ENCODE data around the gene COX15. TPM values are rescaled to one million over a fixed set of nuclear protein-coding genes. Genes with fewer than 3 reads are reported as not detected.

COX15 gene
- total and polyA plus RNA-seq, 2 of the 8 experiments (the other 6 are each of a cell fraction or from before 2014, with no cell fraction given): 17.5 to 36.6 TPM

DNA sequence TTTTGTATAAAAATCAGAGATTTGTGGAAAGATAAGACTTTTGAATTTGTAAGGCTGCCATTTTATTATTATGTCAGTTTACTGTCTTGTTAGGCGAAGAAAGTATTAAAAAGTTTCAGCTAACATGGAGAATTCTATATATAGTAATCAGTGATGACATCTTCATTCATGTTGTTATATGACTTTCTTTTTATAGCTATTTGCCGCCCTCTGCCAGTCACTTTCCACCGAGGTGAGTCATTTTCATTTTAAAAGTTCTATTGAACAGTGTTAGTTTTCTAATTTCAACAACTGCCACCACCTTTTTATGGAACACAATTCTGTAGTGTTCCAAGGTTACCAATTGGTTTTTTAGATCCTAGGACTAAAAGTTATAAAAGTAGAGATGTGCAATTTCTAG is 11.9 kb upstream of the COX15 start:
- Histone ChIP-seq H2BK12ac (ENCODE audit: low read depth, low read length) (no peak overlapping the region), H3K9ac (replicated peaks in 1 of 4; ENCODE audit: extremely low read depth in 1 of 4, low read depth in 3 of 4, low read length in 3 of 4) (no peak overlapping the region), H2BK15ac (ENCODE audit: low read length) (no peak overlapping the region), H3K14ac (ENCODE audit: insufficient read length) (no peak overlapping the region), H3K23me2 (ENCODE audit: low read depth, low read length) (no peaks in the 10 kb centered on the region), H4K91ac (replicated peaks; ENCODE audit: insufficient read length, low read length) (no peak overlapping the region), H3K4me2 (ENCODE audit: insufficient read depth in 1 of 2, low read depth in 2 of 2, low read length in 2 of 2) (no peak overlapping the region), H3K4me1 (replicated peaks in 1 of 4; ENCODE audit: control insufficient read depth in 3 of 4, insufficient read depth in 4 of 4, low read length in 3 of 4) (no peaks in the 10 kb centered on the region), H2AK5ac (ENCODE audit: low read depth, low read length) (no peak overlapping the region), H4K5ac (ENCODE audit: insufficient read length, low read depth, low read length) (no peak overlapping the region), H3K23ac (ENCODE audit: insufficient read length) (no peak overlapping the region), H3K36me3 (ENCODE audit: control insufficient read depth in 2 of 4, insufficient read depth in 4 of 4, low read length in 3 of 4) (peaks cover 18 to 78% (median 48%) of the 10 kb centered on the region in 4 experiments), H3K4me3 (ENCODE audit: extremely low read depth in 1 of 4, insufficient read depth in 2 of 4, low read depth in 3 of 4, low read length in 4 of 4) (no peak overlapping the region), H3K79me1 (ENCODE audit: low read depth, low read length) (peaks cover 3% of the 10 kb centered on the region; the same call in 1 of the 2 replicates), H2BK5ac (ENCODE audit: low read depth, low read length) (no peak overlapping the region), H2AFZ (ENCODE audit: low read length) (no peak overlapping the region), H3K79me2 (ENCODE audit: control insufficient read depth in 1 of 2, insufficient read depth in 2 of 2, low read length in 2 of 2) (no peaks in the 10 kb centered on the region), H3K4ac (replicated peaks; ENCODE audit: insufficient read length, low read depth, low read length) (no peak overlapping the region), H3K27ac (ENCODE audit: low read depth, low read length) (no peak overlapping the region), H3K56ac (replicated peaks; ENCODE audit: insufficient read length, low read depth, low read length) (no peak overlapping the region), H2BK120ac (replicated peaks; ENCODE audit: low read depth, low read length) (no peak overlapping the region), H4K8ac (ENCODE audit: extremely low read depth, insufficient read depth, low read length) (no peak overlapping the region), H3K27me3 (replicated peaks in 1 of 4; ENCODE audit: control insufficient read depth in 3 of 4, extremely low read depth in 1 of 4, insufficient read depth in 3 of 4, low read length in 3 of 4) (peaks cover 0 to 1% (median 0%) of the 10 kb centered on the region in 4 experiments; a peak in 1 of 7 replicates), H3K9me3 (ENCODE audit: insufficient read depth in 2 of 2, low read depth in 1 of 2, low read length in 1 of 2) (no peaks in the 10 kb centered on the region), H3K18ac (ENCODE audit: extremely low read depth, low read length) (no peak overlapping the region), H4K20me1 (replicated peaks in 1 of 2; ENCODE audit: control insufficient read depth in 1 of 2, insufficient read depth in 2 of 2, low read length in 2 of 2) (peaks cover 0 to 4% of the 10 kb centered on the region in 2 experiments), H2BK20ac (ENCODE audit: low read length) (no peak overlapping the region)
- DNase-seq (ENCODE audit: low read depth in 1 of 2, low spot score in 2 of 2) (no peak), FAIRE-seq (no peak)
- CTCF ChIA-PET (ENCODE audit: partially characterized antibody): interaction anchor here (0.9 to 1.7 kb wide), 2 partner anchors 9 to 10 kb away, joined by 3 read pairs; no protein-coding TSS in a partner anchor
- POLR2A ChIA-PET (ENCODE audit: partially characterized antibody): interaction anchor here (1.2 to 1.9 kb wide), 2 partner anchors 11 to 12 kb away, joined by 4 to 8 read pairs; partner anchors contain the start of genes COX15 and CUTC
- WGBS, 2 experiments (ENCODE audit: extremely low coverage in 1 of 2, insufficient coverage in 1 of 2, insufficient read length in 1 of 2, insufficient replicate concordance in 2 of 2, low coverage in 1 of 2, low lambda C conversion rate in 2 of 2, missing lambda C conversion rate in 1 of 2): 95% methylated on average over 3 of the region's 3 CpGs; no CpG with 5 or more reads in 1 of the 2 experiments
- TF ChIP-seq PHF8 (conservative IDR thresholded peaks at IDR 0.05; ENCODE audit: low read depth, low read length): no peak
- TF ChIP-seq, protein P1, sequence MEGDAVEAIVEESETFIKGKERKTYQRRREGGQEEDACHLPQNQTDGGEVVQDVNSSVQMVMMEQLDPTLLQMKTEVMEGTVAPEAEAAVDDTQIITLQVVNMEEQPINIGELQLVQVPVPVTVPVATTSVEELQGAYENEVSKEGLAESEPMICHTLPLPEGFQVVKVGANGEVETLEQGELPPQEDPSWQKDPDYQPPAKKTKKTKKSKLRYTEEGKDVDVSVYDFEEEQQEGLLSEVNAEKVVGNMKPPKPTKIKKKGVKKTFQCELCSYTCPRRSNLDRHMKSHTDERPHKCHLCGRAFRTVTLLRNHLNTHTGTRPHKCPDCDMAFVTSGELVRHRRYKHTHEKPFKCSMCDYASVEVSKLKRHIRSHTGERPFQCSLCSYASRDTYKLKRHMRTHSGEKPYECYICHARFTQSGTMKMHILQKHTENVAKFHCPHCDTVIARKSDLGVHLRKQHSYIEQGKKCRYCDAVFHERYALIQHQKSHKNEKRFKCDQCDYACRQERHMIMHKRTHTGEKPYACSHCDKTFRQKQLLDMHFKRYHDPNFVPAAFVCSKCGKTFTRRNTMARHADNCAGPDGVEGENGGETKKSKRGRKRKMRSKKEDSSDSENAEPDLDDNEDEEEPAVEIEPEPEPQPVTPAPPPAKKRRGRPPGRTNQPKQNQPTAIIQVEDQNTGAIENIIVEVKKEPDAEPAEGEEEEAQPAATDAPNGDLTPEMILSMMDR (IDR thresholded peaks at IDR 0.05; ENCODE audit: control extremely low read depth in 1 of 3, insufficient read depth in 1 of 3, low read depth in 1 of 3, low read length in 3 of 3): no peak
- TF ChIP-seq POLR2AphosphoS5 (IDR thresholded peaks at IDR 0.05; ENCODE audit: low read depth, low read length): no peak
- TF ChIP-seq RFX5 (IDR thresholded peaks at IDR 0.05; ENCODE audit: borderline replicate concordance, low read depth, low read length): no peak
- no peak for TF ChIP-seq POLR2A (IDR thresholded peaks at IDR 0.05; ENCODE audit: control extremely low read depth in 1 of 2, low read depth in 2 of 2, low read length in 2 of 2)
- no peak for TF ChIP-seq BACH1 (IDR thresholded peaks at IDR 0.05; ENCODE audit: low read length)
- TF ChIP-seq NRF1 (IDR thresholded peaks at IDR 0.05; ENCODE audit: low read depth, low read length): no peak
- no peak for TF ChIP-seq TAF1 (IDR thresholded peaks at IDR 0.05; ENCODE audit: low read depth, low read length)
- no peak for TF ChIP-seq HDAC2 (IDR thresholded peaks at IDR 0.05; ENCODE audit: borderline replicate concordance in 1 of 2, low read depth in 2 of 2, low read length in 2 of 2)
- TF ChIP-seq SP1 (IDR thresholded peaks at IDR 0.05; ENCODE audit: low read depth, low read length): no peak
- TF ChIP-seq ASH2L (IDR thresholded peaks at IDR 0.05; ENCODE audit: low read length): no peak
- no peak for TF ChIP-seq MAFK (IDR thresholded peaks at IDR 0.05; ENCODE audit: low read depth, low read length)
